Endothelial cell of umbilical vein (primary cell): ENCODE data around the gene CUX1. TPM values are rescaled to one million over a fixed set of nuclear protein-coding genes. Genes with fewer than 3 reads are reported as not detected.

ENCODE experiments used
- BruUV-seq: library from RNA; stranded (reverse); fragments of 400-500 nt; replicated peaks from 2 replicates; lab custom pipeline; 2021; lab: Mats Ljungman, UMichigan
- CTCF ChIA-PET: fragments of 300-600, 350-600 bp; sonication (Branson Sonifier 250); formaldehyde crosslinking; loops from one replicate; lab custom pipeline; 2021; ENCODE audit warnings: antibody characterized with exemption, inconsistent platforms; lab: Charles Lee
- POLR2A ChIA-PET: fragments of 300-600, 350-600 bp; sonication (Branson Sonifier 250); formaldehyde crosslinking; loops from one replicate; lab custom pipeline; 2021; ENCODE audit warnings: antibody characterized with exemption, inconsistent platforms; lab: Charles Lee
- DNase-seq: peaks from one replicate; pipeline ENCODE4 v3.0.0-alpha.2; 2011; ENCODE audit warnings: low read depth, low spot score
- FAIRE-seq: peaks from 2 replicates; lab custom pipeline; 2011; peaks lifted over from hg19 to GRCh38; lab: Jason Lieb, UNC
- H2AFZ ChIP-seq: 2 replicates; pipeline ENCODE4 v1.6.0; 2012; ENCODE audit warnings: low read depth, low read length, control low read depth, inconsistent platforms
- H3K27ac ChIP-seq: 2 replicates; pipeline ENCODE4 v1.5.1; 2011; ENCODE audit warnings: low read depth, mild to moderate bottlenecking, control low read depth, low read length, moderate library complexity; ENCODE audit not compliant: insufficient read depth
- H3K27me3 ChIP-seq, 2 experiments: 2 replicates each; pipeline versions ENCODE4 v1.6.0 to v1.6.1; 2011; ENCODE audit warnings: low read length in 2 of 2, mixed read lengths in 1 of 2; ENCODE audit not compliant: control insufficient read depth in 2 of 2, insufficient read depth in 2 of 2
- H3K36me3 ChIP-seq, 2 experiments: 2 replicates in 1 of 2; 3 replicates in 1 of 2; pipeline ENCODE4 v1.5.1; 2011; ENCODE audit warnings: low read length in 2 of 2, mild to moderate bottlenecking in 1 of 2, moderate library complexity in 1 of 2; ENCODE audit not compliant: control insufficient read depth in 2 of 2, insufficient read depth in 2 of 2; ENCODE audit errors: extremely low read depth in 1 of 2
- H3K4me1 ChIP-seq: 3 replicates; pipeline ENCODE4 v1.5.1; 2011; ENCODE audit warnings: mild to moderate bottlenecking, low read length; ENCODE audit not compliant: control insufficient read depth, insufficient read depth; ENCODE audit errors: extremely low read depth
- H3K4me2 ChIP-seq: 2 replicates; pipeline ENCODE4 v1.6.1; 2011; ENCODE audit warnings: low read length, control low read depth, mixed read lengths; ENCODE audit not compliant: insufficient read depth
- H3K4me3 ChIP-seq, 3 experiments: fragments of 200-600 bp in 1 of 3; sonication (generic), shearing (Covaris generic) in 1 of 3; replicated peaks in 1 of 3; 2 replicates each; pipeline ENCODE4 v1.5.1; 2011 to 2016; ENCODE audit warnings: control low read depth in 3 of 3, low read length in 3 of 3, mild to moderate bottlenecking in 2 of 3, inconsistent platforms in 1 of 3, low read depth in 1 of 3, moderate library complexity in 1 of 3; ENCODE audit not compliant: insufficient read depth in 1 of 3
- H3K79me2 ChIP-seq: 2 replicates; pipeline ENCODE4 v1.6.0; 2012; ENCODE audit warnings: low read length, inconsistent platforms; ENCODE audit not compliant: control insufficient read depth, insufficient read depth
- H3K9ac ChIP-seq: replicated peaks from 2 replicates; pipeline ENCODE3; 2011; ENCODE audit warnings: low read length, control low read depth; ENCODE audit not compliant: insufficient read depth; ENCODE audit errors: extremely low read depth
- H3K9me1 ChIP-seq: replicated peaks from 3 replicates; pipeline ENCODE4 v1.6.0; 2011; ENCODE audit warnings: mild to moderate bottlenecking, low read length; ENCODE audit not compliant: control insufficient read depth, insufficient read depth; ENCODE audit errors: extremely low read depth
- H3K9me3 ChIP-seq: replicated peaks from 2 replicates; pipeline ENCODE4 v1.5.1; 2012; ENCODE audit warnings: low read length, inconsistent platforms; ENCODE audit not compliant: control insufficient read depth, insufficient read depth
- H4K20me1 ChIP-seq: replicated peaks from 2 replicates; pipeline ENCODE3; 2011; ENCODE audit warnings: mild to moderate bottlenecking, low read length; ENCODE audit not compliant: control insufficient read depth, insufficient read depth; ENCODE audit errors: extremely low read depth
- EZH2 ChIP-seq: IDR thresholded peaks from 2 replicates; pipeline ENCODE4 v1.6.1; 2012; ENCODE audit warnings: borderline replicate concordance, low read depth, mild to moderate bottlenecking, moderate library complexity, low read length, inconsistent platforms; ENCODE audit not compliant: severe bottlenecking
- FOS ChIP-seq: IDR thresholded peaks from 2 replicates; pipeline ENCODE4 v1.6.1; 2011; ENCODE audit warnings: mild to moderate bottlenecking, low read length, moderate library complexity, borderline replicate concordance; ENCODE audit not compliant: insufficient read depth
- GATA2 ChIP-seq: IDR thresholded peaks from 2 replicates; pipeline ENCODE4 v1.7.0; 2011; ENCODE audit warnings: low read depth, mild to moderate bottlenecking, moderate library complexity, mixed read lengths, low read length; ENCODE audit not compliant: insufficient read length, insufficient read depth
- JUN ChIP-seq: IDR thresholded peaks from 2 replicates; pipeline ENCODE4 v1.6.1; 2011; ENCODE audit warnings: borderline replicate concordance, low read depth; ENCODE audit not compliant: insufficient read length, insufficient read depth
- MAX ChIP-seq: IDR thresholded peaks from 2 replicates; pipeline ENCODE4 v1.6.1; 2011; ENCODE audit not compliant: insufficient read depth, insufficient read length
- MYC ChIP-seq: IDR thresholded peaks from one replicate; pipeline ENCODE4 v1.6.1; 2011; ENCODE audit warnings: mild to moderate bottlenecking, low read depth, low read length
- POLR2A ChIP-seq: IDR thresholded peaks from 2 replicates; pipeline ENCODE4 v1.6.1; 2012; ENCODE audit warnings: low read depth, mild to moderate bottlenecking, control low read depth, low read length
- POLR2AphosphoS5 ChIP-seq: IDR thresholded peaks from 2 replicates; pipeline ENCODE4 v1.6.1; 2012; ENCODE audit warnings: low read depth, mild to moderate bottlenecking, control low read depth, low read length, moderate library complexity; ENCODE audit not compliant: insufficient read depth
- dilution Hi-C: fragments of 300-500 bp; cut with MboI; formaldehyde crosslinking; loops from one replicate; pipeline ENCODE4 v1.15.0; 2019; ENCODE audit warnings: low sequenced_read_pairs; ENCODE audit not compliant: extremely low pct_ligation_motif_present
- intact Hi-C: fragments of 100-400 bp; cut with micrococcal nuclease; formaldehyde crosslinking; loops from one replicate; pipeline ENCODE4 v1.10.0; 2022
- polyA plus RNA-seq, 4 experiments: library from polyadenylated mRNA; depleted of rRNA in 3 of 4; stranded (reverse) in 3 of 4; unstranded in 1 of 4; fragments of >200 nt; gene quantifications; 2 replicates each; pipeline versions ENCODE4 v1.2.1 to v1.2.3, GENCODE V29; 2011 to 2012; ENCODE audit warnings: missing spikeins in 1 of 4
- total RNA-seq: library from RNA; stranded (reverse); gene quantifications from 2 replicates; pipeline ENCODE4 v1.2.3, GENCODE V29; 2021
- TF ChIP-seq, protein P1 (sequence below), 2 donors: IDR thresholded peaks; 1 replicate in 1 of 2; 2 replicates in 1 of 2; pipeline ENCODE4 v1.5.1; 2011; ENCODE audit warnings: low read length in 2 of 2, mild to moderate bottlenecking in 2 of 2, moderate library complexity in 2 of 2, control low read depth in 1 of 2, inconsistent platforms in 1 of 2, low read depth in 1 of 2; ENCODE audit not compliant: insufficient read depth in 1 of 2; ENCODE audit errors: extremely low read depth in 1 of 2

The CUX1 gene
- total and polyA plus RNA-seq, 2 donors (not counting 3 experiments of a cell fraction or from before 2014, with no cell fraction given) = 13.8 to 49.8 TPM

DNA sequence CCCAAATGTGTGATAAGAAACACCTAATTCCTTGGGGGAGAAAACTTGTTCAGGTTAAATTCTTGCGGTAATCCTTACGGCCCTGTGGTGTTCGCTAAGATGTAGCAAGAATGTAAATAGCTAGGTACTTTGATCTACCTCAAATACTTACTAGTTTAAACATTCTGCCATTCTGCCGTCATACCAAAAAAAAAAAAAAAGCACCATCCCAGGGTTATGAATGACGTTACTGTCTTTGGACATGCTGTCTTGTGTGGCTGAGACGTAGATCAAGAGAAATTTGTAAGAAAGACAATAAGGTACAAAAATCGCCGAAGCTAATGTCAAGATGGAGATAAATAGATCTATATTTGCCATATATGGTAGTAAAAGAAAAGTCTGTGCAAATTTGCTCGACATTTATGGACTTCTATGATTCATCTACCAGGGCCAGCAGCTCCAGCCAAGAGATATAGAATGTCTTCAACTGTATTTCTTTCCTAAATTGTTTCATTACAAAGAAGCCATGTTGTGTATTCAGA is 195.6 kb downstream of the CUX1 start:
- no TSS peak for BruUV-seq
- POLR2A ChIA-PET = no interaction called here
- H3K27ac ChIP-seq = no peak overlapping the region

More for the DNA sequence above, 195.6 kb downstream of the CUX1 start:
- Histone ChIP-seq H3K9me1 (no peaks in the 10 kb centered on the region), H4K20me1 (no peaks in the 10 kb centered on the region), H3K79me2 (no peaks in the 10 kb centered on the region), H2AFZ (no peak overlapping the region), H3K9ac (no peak overlapping the region), H3K4me2 (no peak overlapping the region), H3K27me3 (no peaks in the 10 kb centered on the region), H3K36me3 (no peaks in the 10 kb centered on the region), H3K4me3 (no peak overlapping the region), H3K9me3 (no peaks in the 10 kb centered on the region), H3K4me1 (no peaks in the 10 kb centered on the region)
- no peak for TF ChIP-seq JUN
- no peak for TF ChIP-seq GATA2
- no peak for TF ChIP-seq MYC
- TF ChIP-seq POLR2AphosphoS5 = no peak
- TF ChIP-seq, protein P1, sequence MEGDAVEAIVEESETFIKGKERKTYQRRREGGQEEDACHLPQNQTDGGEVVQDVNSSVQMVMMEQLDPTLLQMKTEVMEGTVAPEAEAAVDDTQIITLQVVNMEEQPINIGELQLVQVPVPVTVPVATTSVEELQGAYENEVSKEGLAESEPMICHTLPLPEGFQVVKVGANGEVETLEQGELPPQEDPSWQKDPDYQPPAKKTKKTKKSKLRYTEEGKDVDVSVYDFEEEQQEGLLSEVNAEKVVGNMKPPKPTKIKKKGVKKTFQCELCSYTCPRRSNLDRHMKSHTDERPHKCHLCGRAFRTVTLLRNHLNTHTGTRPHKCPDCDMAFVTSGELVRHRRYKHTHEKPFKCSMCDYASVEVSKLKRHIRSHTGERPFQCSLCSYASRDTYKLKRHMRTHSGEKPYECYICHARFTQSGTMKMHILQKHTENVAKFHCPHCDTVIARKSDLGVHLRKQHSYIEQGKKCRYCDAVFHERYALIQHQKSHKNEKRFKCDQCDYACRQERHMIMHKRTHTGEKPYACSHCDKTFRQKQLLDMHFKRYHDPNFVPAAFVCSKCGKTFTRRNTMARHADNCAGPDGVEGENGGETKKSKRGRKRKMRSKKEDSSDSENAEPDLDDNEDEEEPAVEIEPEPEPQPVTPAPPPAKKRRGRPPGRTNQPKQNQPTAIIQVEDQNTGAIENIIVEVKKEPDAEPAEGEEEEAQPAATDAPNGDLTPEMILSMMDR (IDR thresholded peaks at IDR 0.05; ENCODE audit: extremely low read depth in 1 of 2, insufficient read depth in 1 of 2, low read depth in 1 of 2, low read length in 2 of 2) = no peak
- TF ChIP-seq FOS = no peak
- no peak for TF ChIP-seq EZH2
- no peak for TF ChIP-seq MAX
- no peak for TF ChIP-seq POLR2A
- CTCF ChIA-PET = no interaction called here
- intact Hi-C loops = no loop called here
- dilution Hi-C loops = no loop called here
- peak; percentile 54 for FAIRE-seq
- DNase-seq = no peak
